HG03432 (cell line): ENCODE measurements around the gene MYH15.
A peak's percentile ranks its signal among the peaks of the same experiment; 100 is the strongest.

ENCODE experiments used
- ATAC-seq: cut with Tn5 transposase; IDR thresholded peaks from one replicate; pipeline ENCODE4 v1.9.1; 2021; ENCODE audit warnings: mild to moderate bottlenecking, moderate library complexity; ENCODE audit not compliant: unreplicated experiment

MYH15 gene

GRCh38 chr3:108510496-108510895 is at the start of gene MYH15:
Gene MYH15 (minus strand): TSS chr3:108510596. CDS start chr3:108510530, 66 bp downstream.
- no peak for ATAC-seq

GRCh38 chr3:108555966-108556581 is 45.7 kb upstream of the MYH15 start:
- no peak for ATAC-seq

- no peak for ATAC-seq
These were observed 44.6 kb upstream of the MYH15 start for GRCh38 chr3:108554913-108555571.

GRCh38 chr3:108554229-108554628 is 43.8 kb upstream of the MYH15 start:
- no peak for ATAC-seq

- peak; percentile 57 for ATAC-seq
These were observed 42.1 kb upstream of the MYH15 start for GRCh38 chr3:108552267-108553159.

- no peak for ATAC-seq
These were observed 38.5 kb upstream of the MYH15 start for GRCh38 chr3:108548886-108549285.

GRCh38 chr3:108548304-108548703 is 37.9 kb upstream of the MYH15 start:
- ATAC-seq, result no peak

GRCh38 chr3:108546692-108547091 is 36.3 kb upstream of the MYH15 start:
- ATAC-seq, result no peak

- ATAC-seq, result no peak
These were observed 35.9 kb upstream of the MYH15 start for GRCh38 chr3:108546247-108546646.

- ATAC-seq, result no peak
These were observed 27.7 kb upstream of the MYH15 start for GRCh38 chr3:108538083-108538482.

- peak; percentile 96 for ATAC-seq
These were observed 18.3 kb upstream of the MYH15 start for GRCh38 chr3:108528459-108529252.

- ATAC-seq, result no peak
These were observed 17.4 kb upstream of the MYH15 start for GRCh38 chr3:108527817-108528216.

GRCh38 chr3:108527109-108527508 is 16.7 kb upstream of the MYH15 start:
- ATAC-seq, result no peak

- no peak for ATAC-seq
These were observed 15.6 kb upstream of the MYH15 start for GRCh38 chr3:108525971-108526370.

GRCh38 chr3:108525256-108525655 is 14.9 kb upstream of the MYH15 start:
- no peak for ATAC-seq

GRCh38 chr3:108524537-108524936 is 14.1 kb upstream of the MYH15 start:
- no peak for ATAC-seq

GRCh38 chr3:108518895-108519294 is 8.5 kb upstream of the MYH15 start:
- no peak for ATAC-seq

- no peak for ATAC-seq
These were observed 6.5 kb upstream of the MYH15 start for GRCh38 chr3:108516881-108517280.

GRCh38 chr3:108513961-108514360 is 3.6 kb upstream of the MYH15 start:
- no peak for ATAC-seq

- no peak for ATAC-seq
These were observed 2.3 kb upstream of the MYH15 start for GRCh38 chr3:108512671-108513070.

- no peak for ATAC-seq
These were observed 1.1 kb upstream of the MYH15 start for GRCh38 chr3:108511490-108511889.
